Endothelial cell of umbilical vein (primary cell): ENCODE results near the gene NODAL. TPM values are rescaled to one million over a fixed set of nuclear protein-coding genes. Genes with fewer than 3 reads are reported as not detected.

ENCODE experiments used
- BruUV-seq: library from RNA; stranded (reverse); fragments of 400-500 nt; replicated peaks from 2 replicates; lab custom pipeline; 2021; lab: Mats Ljungman, UMichigan
- CTCF ChIA-PET: fragments of 300-600, 350-600 bp; sonication (Branson Sonifier 250); formaldehyde crosslinking; loops from one replicate; lab custom pipeline; 2021; ENCODE audit warnings: antibody characterized with exemption, inconsistent platforms; lab: Charles Lee
- POLR2A ChIA-PET: fragments of 300-600, 350-600 bp; sonication (Branson Sonifier 250); formaldehyde crosslinking; loops from one replicate; lab custom pipeline; 2021; ENCODE audit warnings: antibody characterized with exemption, inconsistent platforms; lab: Charles Lee
- DNase-seq: peaks from one replicate; pipeline ENCODE4 v3.0.0-alpha.2; 2011; ENCODE audit warnings: low read depth, low spot score
- FAIRE-seq: peaks from 2 replicates; lab custom pipeline; 2011; peaks lifted over from hg19 to GRCh38; lab: Jason Lieb, UNC
- H2AFZ ChIP-seq: 2 replicates; pipeline ENCODE4 v1.6.0; 2012; ENCODE audit warnings: low read depth, low read length, control low read depth, inconsistent platforms
- H3K27ac ChIP-seq: 2 replicates; pipeline ENCODE4 v1.5.1; 2011; ENCODE audit warnings: low read depth, mild to moderate bottlenecking, control low read depth, low read length, moderate library complexity; ENCODE audit not compliant: insufficient read depth
- H3K27me3 ChIP-seq, 2 experiments: 2 replicates each; pipeline versions ENCODE4 v1.6.0 to v1.6.1; 2011; ENCODE audit warnings: low read length in 2 of 2, mixed read lengths in 1 of 2; ENCODE audit not compliant: control insufficient read depth in 2 of 2, insufficient read depth in 2 of 2
- H3K36me3 ChIP-seq, 2 experiments: 2 replicates in 1 of 2; 3 replicates in 1 of 2; pipeline ENCODE4 v1.5.1; 2011; ENCODE audit warnings: low read length in 2 of 2, mild to moderate bottlenecking in 1 of 2, moderate library complexity in 1 of 2; ENCODE audit not compliant: control insufficient read depth in 2 of 2, insufficient read depth in 2 of 2; ENCODE audit errors: extremely low read depth in 1 of 2
- H3K4me1 ChIP-seq: 3 replicates; pipeline ENCODE4 v1.5.1; 2011; ENCODE audit warnings: mild to moderate bottlenecking, low read length; ENCODE audit not compliant: control insufficient read depth, insufficient read depth; ENCODE audit errors: extremely low read depth
- H3K4me2 ChIP-seq: 2 replicates; pipeline ENCODE4 v1.6.1; 2011; ENCODE audit warnings: low read length, control low read depth, mixed read lengths; ENCODE audit not compliant: insufficient read depth
- H3K4me3 ChIP-seq, 3 experiments: fragments of 200-600 bp in 1 of 3; sonication (generic), shearing (Covaris generic) in 1 of 3; replicated peaks in 1 of 3; 2 replicates each; pipeline ENCODE4 v1.5.1; 2011 to 2016; ENCODE audit warnings: control low read depth in 3 of 3, low read length in 3 of 3, mild to moderate bottlenecking in 2 of 3, inconsistent platforms in 1 of 3, low read depth in 1 of 3, moderate library complexity in 1 of 3; ENCODE audit not compliant: insufficient read depth in 1 of 3
- H3K79me2 ChIP-seq: 2 replicates; pipeline ENCODE4 v1.6.0; 2012; ENCODE audit warnings: low read length, inconsistent platforms; ENCODE audit not compliant: control insufficient read depth, insufficient read depth
- H3K9ac ChIP-seq: replicated peaks from 2 replicates; pipeline ENCODE3; 2011; ENCODE audit warnings: low read length, control low read depth; ENCODE audit not compliant: insufficient read depth; ENCODE audit errors: extremely low read depth
- H3K9me1 ChIP-seq: replicated peaks from 3 replicates; pipeline ENCODE4 v1.6.0; 2011; ENCODE audit warnings: mild to moderate bottlenecking, low read length; ENCODE audit not compliant: control insufficient read depth, insufficient read depth; ENCODE audit errors: extremely low read depth
- H3K9me3 ChIP-seq: replicated peaks from 2 replicates; pipeline ENCODE4 v1.5.1; 2012; ENCODE audit warnings: low read length, inconsistent platforms; ENCODE audit not compliant: control insufficient read depth, insufficient read depth
- H4K20me1 ChIP-seq: replicated peaks from 2 replicates; pipeline ENCODE3; 2011; ENCODE audit warnings: mild to moderate bottlenecking, low read length; ENCODE audit not compliant: control insufficient read depth, insufficient read depth; ENCODE audit errors: extremely low read depth
- EZH2 ChIP-seq: IDR thresholded peaks from 2 replicates; pipeline ENCODE4 v1.6.1; 2012; ENCODE audit warnings: borderline replicate concordance, low read depth, mild to moderate bottlenecking, moderate library complexity, low read length, inconsistent platforms; ENCODE audit not compliant: severe bottlenecking
- FOS ChIP-seq: IDR thresholded peaks from 2 replicates; pipeline ENCODE4 v1.6.1; 2011; ENCODE audit warnings: mild to moderate bottlenecking, low read length, moderate library complexity, borderline replicate concordance; ENCODE audit not compliant: insufficient read depth
- GATA2 ChIP-seq: IDR thresholded peaks from 2 replicates; pipeline ENCODE4 v1.7.0; 2011; ENCODE audit warnings: low read depth, mild to moderate bottlenecking, moderate library complexity, mixed read lengths, low read length; ENCODE audit not compliant: insufficient read length, insufficient read depth
- JUN ChIP-seq: IDR thresholded peaks from 2 replicates; pipeline ENCODE4 v1.6.1; 2011; ENCODE audit warnings: borderline replicate concordance, low read depth; ENCODE audit not compliant: insufficient read length, insufficient read depth
- MYC ChIP-seq: IDR thresholded peaks from one replicate; pipeline ENCODE4 v1.6.1; 2011; ENCODE audit warnings: mild to moderate bottlenecking, low read depth, low read length
- POLR2A ChIP-seq: IDR thresholded peaks from 2 replicates; pipeline ENCODE4 v1.6.1; 2012; ENCODE audit warnings: low read depth, mild to moderate bottlenecking, control low read depth, low read length
- POLR2AphosphoS5 ChIP-seq: IDR thresholded peaks from 2 replicates; pipeline ENCODE4 v1.6.1; 2012; ENCODE audit warnings: low read depth, mild to moderate bottlenecking, control low read depth, low read length, moderate library complexity; ENCODE audit not compliant: insufficient read depth
- dilution Hi-C: fragments of 300-500 bp; cut with MboI; formaldehyde crosslinking; loops from one replicate; pipeline ENCODE4 v1.15.0; 2019; ENCODE audit warnings: low sequenced_read_pairs; ENCODE audit not compliant: extremely low pct_ligation_motif_present
- intact Hi-C: fragments of 100-400 bp; cut with micrococcal nuclease; formaldehyde crosslinking; loops from one replicate; pipeline ENCODE4 v1.10.0; 2022
- polyA plus RNA-seq, 4 experiments: library from polyadenylated mRNA; depleted of rRNA in 3 of 4; stranded (reverse) in 3 of 4; unstranded in 1 of 4; fragments of >200 nt; gene quantifications; 2 replicates each; pipeline versions ENCODE4 v1.2.1 to v1.2.3, GENCODE V29; 2011 to 2012; ENCODE audit warnings: missing spikeins in 1 of 4
- total RNA-seq: library from RNA; stranded (reverse); gene quantifications from 2 replicates; pipeline ENCODE4 v1.2.3, GENCODE V29; 2021
- TF ChIP-seq, protein P1 (sequence below): IDR thresholded peaks from 2 replicates; pipeline ENCODE4 v1.6.1; 2011; ENCODE audit not compliant: insufficient read depth, insufficient read length
- TF ChIP-seq, protein P2 (sequence below), 2 donors: IDR thresholded peaks; 1 replicate in 1 of 2; 2 replicates in 1 of 2; pipeline ENCODE4 v1.5.1; 2011; ENCODE audit warnings: low read length in 2 of 2, mild to moderate bottlenecking in 2 of 2, moderate library complexity in 2 of 2, control low read depth in 1 of 2, inconsistent platforms in 1 of 2, low read depth in 1 of 2; ENCODE audit not compliant: insufficient read depth in 1 of 2; ENCODE audit errors: extremely low read depth in 1 of 2

The NODAL gene
- total and polyA plus RNA-seq, 2 donors (not counting 3 experiments of a cell fraction or from before 2014, with no cell fraction given): not detected

DNA sequence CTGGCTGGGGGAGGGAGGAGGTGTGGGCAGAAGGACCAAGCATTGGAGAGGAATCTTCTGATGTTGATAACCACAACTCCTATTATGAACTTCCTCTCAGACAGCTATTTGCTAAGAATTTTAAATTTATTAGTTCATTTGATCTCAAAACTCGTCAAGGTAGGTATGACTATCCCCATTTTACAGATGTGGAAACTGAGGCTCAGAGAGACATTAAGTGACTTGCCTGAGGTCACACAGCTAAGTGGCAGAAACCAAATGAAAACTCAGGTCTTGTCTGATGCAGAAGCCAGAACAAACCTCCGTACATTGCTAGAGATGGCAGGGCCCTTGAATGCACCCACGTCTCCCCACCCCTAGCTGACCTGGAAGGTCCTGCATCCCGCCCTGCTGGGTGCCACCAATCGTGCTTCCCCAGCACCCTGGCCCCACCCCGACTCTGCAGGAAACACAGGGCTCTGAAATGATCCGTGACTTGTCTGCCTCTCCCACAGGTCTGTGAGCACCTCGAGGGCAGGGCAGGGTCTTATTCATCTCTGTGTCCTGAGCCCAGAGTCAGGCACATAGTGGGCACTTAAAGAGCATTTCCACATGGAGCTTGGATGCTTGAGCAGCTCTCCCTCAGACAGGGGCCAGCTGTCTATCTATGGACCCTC is 31.4 kb upstream of the NODAL start:
- Histone ChIP-seq H3K79me2 (no peaks in the 10 kb centered on the region), H3K9me1 (no peaks in the 10 kb centered on the region), H3K27ac (no peak overlapping the region), H3K4me3 (no peak overlapping the region), H3K9ac (no peak overlapping the region), H4K20me1 (no peaks in the 10 kb centered on the region), H3K36me3 (no peaks in the 10 kb centered on the region), H3K9me3 (no peaks in the 10 kb centered on the region), H2AFZ (no peak overlapping the region), H3K4me2 (no peak overlapping the region), H3K4me1 (peaks cover 8% of the 10 kb centered on the region), H3K27me3 (peaks cover 0 to 4% of the 10 kb centered on the region in 2 experiments)
- POLR2A ChIA-PET: no interaction called here
- dilution Hi-C loops: no loop called here
- intact Hi-C loops: no loop called here
- no peak for DNase-seq
- no TSS peak for BruUV-seq
- FAIRE-seq: no peak
- TF ChIP-seq, protein P1, sequence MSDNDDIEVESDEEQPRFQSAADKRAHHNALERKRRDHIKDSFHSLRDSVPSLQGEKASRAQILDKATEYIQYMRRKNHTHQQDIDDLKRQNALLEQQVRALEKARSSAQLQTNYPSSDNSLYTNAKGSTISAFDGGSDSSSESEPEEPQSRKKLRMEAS: no peak
- no peak for TF ChIP-seq POLR2AphosphoS5
- no peak for TF ChIP-seq EZH2
- TF ChIP-seq, protein P2, sequence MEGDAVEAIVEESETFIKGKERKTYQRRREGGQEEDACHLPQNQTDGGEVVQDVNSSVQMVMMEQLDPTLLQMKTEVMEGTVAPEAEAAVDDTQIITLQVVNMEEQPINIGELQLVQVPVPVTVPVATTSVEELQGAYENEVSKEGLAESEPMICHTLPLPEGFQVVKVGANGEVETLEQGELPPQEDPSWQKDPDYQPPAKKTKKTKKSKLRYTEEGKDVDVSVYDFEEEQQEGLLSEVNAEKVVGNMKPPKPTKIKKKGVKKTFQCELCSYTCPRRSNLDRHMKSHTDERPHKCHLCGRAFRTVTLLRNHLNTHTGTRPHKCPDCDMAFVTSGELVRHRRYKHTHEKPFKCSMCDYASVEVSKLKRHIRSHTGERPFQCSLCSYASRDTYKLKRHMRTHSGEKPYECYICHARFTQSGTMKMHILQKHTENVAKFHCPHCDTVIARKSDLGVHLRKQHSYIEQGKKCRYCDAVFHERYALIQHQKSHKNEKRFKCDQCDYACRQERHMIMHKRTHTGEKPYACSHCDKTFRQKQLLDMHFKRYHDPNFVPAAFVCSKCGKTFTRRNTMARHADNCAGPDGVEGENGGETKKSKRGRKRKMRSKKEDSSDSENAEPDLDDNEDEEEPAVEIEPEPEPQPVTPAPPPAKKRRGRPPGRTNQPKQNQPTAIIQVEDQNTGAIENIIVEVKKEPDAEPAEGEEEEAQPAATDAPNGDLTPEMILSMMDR (IDR thresholded peaks at IDR 0.05; ENCODE audit: extremely low read depth in 1 of 2, insufficient read depth in 1 of 2, low read depth in 1 of 2, low read length in 2 of 2): no peak
- no peak for TF ChIP-seq POLR2A
- TF ChIP-seq GATA2: no peak
- TF ChIP-seq FOS: no peak
- no peak for TF ChIP-seq JUN
- TF ChIP-seq MYC: no peak
- CTCF ChIA-PET: interaction anchor here (2.9 kb wide), 1 partner anchor 12 kb away, joined by 12 read pairs; no protein-coding TSS in a partner anchor
